Nephron progenitor cell (in vitro differentiated cells): ENCODE measurements around the gene DCLK3.

Experiments used
- DNase-seq: peaks from one replicate; pipeline ENCODE4 v3.0.0; 2021
- H3K27ac Mint-ChIP-seq: 2 replicates; pipeline ENCODE4 v1.8.0; 2021; ENCODE audit warnings: mild to moderate bottlenecking, moderate library complexity, mixed read lengths
- H3K27me3 Mint-ChIP-seq: 2 replicates; pipeline ENCODE4 v1.8.0; 2021; ENCODE audit warnings: mild to moderate bottlenecking, low read depth, mixed read lengths; ENCODE audit not compliant: poor library complexity
- H3K36me3 Mint-ChIP-seq: 2 replicates; pipeline ENCODE4 v1.8.0; 2021; ENCODE audit warnings: low read depth, mixed read lengths
- H3K4me1 Mint-ChIP-seq: 2 replicates; pipeline ENCODE4 v1.8.0; 2021; ENCODE audit warnings: mixed read lengths
- H3K4me3 Mint-ChIP-seq: 2 replicates; pipeline ENCODE4 v1.8.0; 2021; ENCODE audit warnings: mild to moderate bottlenecking, moderate library complexity, mixed read lengths
- H3K9me3 Mint-ChIP-seq: 2 replicates; pipeline ENCODE4 v1.8.0; 2021; ENCODE audit warnings: mild to moderate bottlenecking, moderate library complexity, mixed read lengths
- CTCF ChIP-seq: fragments of 200-600 bp; sonication (generic); IDR thresholded peaks from 2 replicates; pipeline ENCODE4 v1.5.0; 2021; ENCODE audit warnings: antibody characterized with exemption

DCLK3 gene

GRCh38 chr3:36803091-36803791, 38.9 kb upstream of the DCLK3 start:
- peaks cover 22% of the 10 kb centered on the region for H3K9me3 Mint-ChIP-seq
- H3K36me3 Mint-ChIP-seq, result peaks cover 5% of the 10 kb centered on the region

GRCh38 chr3:36800533-36801116, 36.3 kb upstream of the DCLK3 start:
- DNase-seq, result no peak
- Mint-ChIP-seq H3K36me3 (no peaks in the 10 kb centered on the region), H3K27ac (peak overlapping the region; percentile 11), H3K4me1 (no peaks in the 10 kb centered on the region), H3K9me3 (peaks cover 10% of the 10 kb centered on the region), H3K27me3 (peaks cover 7% of the 10 kb centered on the region), H3K4me3 (no peak overlapping the region)
- no peak for TF ChIP-seq CTCF

More at GRCh38 chr3:36803091-36803791, 38.9 kb upstream of the DCLK3 start:
- Mint-ChIP-seq H3K4me3 (no peak overlapping the region), H3K27me3 (peaks cover 5% of the 10 kb centered on the region), H3K27ac (no peak overlapping the region), H3K4me1 (no peaks in the 10 kb centered on the region)
- DNase-seq, result no peak
- TF ChIP-seq CTCF, result no peak

GRCh38 chr3:36796881-36797280, 32.5 kb upstream of the DCLK3 start:
- no peak for DNase-seq
- H3K4me3 Mint-ChIP-seq, result no peak overlapping the region
- no peaks in the 10 kb centered on the region for H3K36me3 Mint-ChIP-seq
- no peaks in the 10 kb centered on the region for H3K4me1 Mint-ChIP-seq
- H3K27ac Mint-ChIP-seq, result no peak overlapping the region
- peaks cover 15% of the 10 kb centered on the region for H3K27me3 Mint-ChIP-seq
- no peaks in the 10 kb centered on the region for H3K9me3 Mint-ChIP-seq
- no peak for TF ChIP-seq CTCF

- DNase-seq, result no peak
- Mint-ChIP-seq H3K4me3 (no peak overlapping the region), H3K27me3 (peaks cover 20% of the 10 kb centered on the region), H3K36me3 (no peaks in the 10 kb centered on the region), H3K4me1 (no peaks in the 10 kb centered on the region), H3K27ac (no peak overlapping the region), H3K9me3 (no peaks in the 10 kb centered on the region)
- TF ChIP-seq CTCF, result no peak
Observed at GRCh38 chr3:36796161-36796560, 31.8 kb upstream of the DCLK3 start.

DNA sequence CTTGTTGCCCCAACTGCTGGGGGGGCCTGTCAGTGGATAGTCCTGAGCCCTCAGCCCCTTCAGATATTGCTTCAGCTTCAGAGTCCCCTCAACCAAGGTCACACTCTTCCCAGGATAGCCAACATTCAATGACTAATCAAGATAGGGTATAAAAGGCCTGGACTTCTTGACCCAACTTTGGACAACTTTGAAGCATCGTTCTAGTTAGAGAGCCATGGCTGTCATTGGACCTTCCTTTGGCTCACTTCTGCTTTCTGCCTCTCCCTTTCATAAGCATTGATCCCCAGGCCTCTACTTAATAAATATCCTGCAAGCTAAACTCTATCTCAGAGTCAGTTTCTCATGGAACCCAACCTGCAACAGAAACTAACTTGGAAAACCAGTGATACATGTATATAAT, 31.3 kb upstream of the DCLK3 start:
- H3K4me3 Mint-ChIP-seq, result no peak overlapping the region
- TF ChIP-seq CTCF, result no peak
- no peaks in the 10 kb centered on the region for H3K9me3 Mint-ChIP-seq
- no peak overlapping the region for H3K27ac Mint-ChIP-seq
- H3K27me3 Mint-ChIP-seq, result peaks cover 25% of the 10 kb centered on the region
- no peak for DNase-seq
- H3K36me3 Mint-ChIP-seq, result no peaks in the 10 kb centered on the region
- no peaks in the 10 kb centered on the region for H3K4me1 Mint-ChIP-seq

DNA sequence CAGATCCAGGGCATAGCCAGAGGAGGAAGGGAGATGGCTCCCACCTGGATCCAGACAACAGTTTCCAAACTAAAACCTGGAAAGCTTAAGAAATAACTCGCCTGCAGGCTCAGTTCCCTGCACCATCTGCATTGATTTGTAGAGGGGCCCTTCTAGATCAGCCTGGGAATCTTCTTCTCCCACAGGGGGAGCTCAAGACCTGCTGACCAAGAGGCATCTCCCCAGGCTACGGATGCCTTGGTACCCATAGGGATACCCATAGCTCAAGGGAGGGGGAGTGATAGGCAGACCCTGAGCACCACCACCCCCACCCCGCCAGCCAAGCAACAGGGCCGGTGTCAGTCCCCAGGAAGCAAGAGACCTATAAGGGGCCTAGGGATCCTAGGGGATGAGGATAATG, 28.0 kb upstream of the DCLK3 start:
- Mint-ChIP-seq H3K9me3 (no peaks in the 10 kb centered on the region), H3K27ac (no peak overlapping the region), H3K4me1 (no peaks in the 10 kb centered on the region), H3K36me3 (no peaks in the 10 kb centered on the region), H3K27me3 (peaks cover 41% of the 10 kb centered on the region), H3K4me3 (no peak overlapping the region)
- peak; percentile 50 for TF ChIP-seq CTCF
- peak; percentile 40 for DNase-seq
